Tibial nerve (tissue), 4 donors: ENCODE data around the gene DMBX1. TPM values are rescaled to one million over a fixed set of nuclear protein-coding genes. Genes with fewer than 3 reads are reported as not detected.

Source experiments
- DNase-seq, 2 donors: peaks; one replicate each; pipeline ENCODE4 v3.0.0-alpha.2; 2019; ENCODE audit warnings: low spot score in 2 of 2
- H3K27ac ChIP-seq, 4 donors: fragments of 200-600 bp; sonication (generic) in 3 of 4; one replicate each; pipeline ENCODE4 v1.5.1; 2017 to 2019; ENCODE audit warnings: mild to moderate bottlenecking in 1 of 4
- H3K27me3 ChIP-seq, 2 donors: fragments of 200-600 bp; sonication (generic) in 1 of 2; one replicate each; pipeline versions ENCODE4 v1.5.1 to v1.6.0; 2017 to 2019
- H3K36me3 ChIP-seq, 3 donors: fragments of 200-600 bp; sonication (generic); one replicate each; pipeline ENCODE4 v1.5.1; 2018 to 2019
- H3K4me1 ChIP-seq, 4 donors: fragments of 200-600 bp; sonication (generic) in 3 of 4; one replicate each; pipeline ENCODE4 v1.5.1; 2017 to 2019
- H3K4me3 ChIP-seq, 4 donors: fragments of 200-600 bp; sonication (generic) in 3 of 4; one replicate each; pipeline ENCODE4 v1.5.1; 2017 to 2019; ENCODE audit warnings: mild to moderate bottlenecking in 1 of 4, moderate library complexity in 1 of 4
- H3K9me3 ChIP-seq, 4 donors: fragments of 200-600 bp; sonication (generic) in 3 of 4; one replicate each; pipeline ENCODE4 v1.5.1; 2017 to 2019
- CTCF ChIP-seq, 5 experiments: fragments of 200-600 bp in 3 of 5; fragments of 450-650 bp in 2 of 5; sonication (generic) in 3 of 5; IDR thresholded peaks; one replicate each; pipeline ENCODE4 v1.5.1; 2016 to 2019; ENCODE audit warnings: antibody characterized with exemption in 5 of 5, mild to moderate bottlenecking in 3 of 5, moderate library complexity in 2 of 5
- EP300 ChIP-seq, 2 donors: sonication (generic); formaldehyde crosslinking; IDR thresholded peaks; one replicate each; pipeline ENCODE4 v1.6.1; 2017; ENCODE audit warnings: antibody characterized with exemption in 2 of 2, mild to moderate bottlenecking in 1 of 2
- POLR2A ChIP-seq, 2 donors: fragments of 450-650 bp; IDR thresholded peaks; one replicate each; pipeline ENCODE4 v1.6.1; 2017; ENCODE audit warnings: antibody characterized with exemption in 2 of 2, mild to moderate bottlenecking in 2 of 2, moderate library complexity in 2 of 2
- WGBS, 2 donors: methylation state at CpG; one replicate each; pipeline ENCODE4 v1.1.5; 2018; 5-methylcytosine and 5-hydroxymethylcytosine counted together
- total RNA-seq, 4 donors: library from RNA; depleted of rRNA; stranded (reverse); fragments of >200 nt; gene quantifications; one replicate each; pipeline ENCODE4 v1.1.0, GENCODE V29; 2016

DMBX1 gene
- total RNA-seq, 4 donors from 2014 or later, result not detected

DNA sequence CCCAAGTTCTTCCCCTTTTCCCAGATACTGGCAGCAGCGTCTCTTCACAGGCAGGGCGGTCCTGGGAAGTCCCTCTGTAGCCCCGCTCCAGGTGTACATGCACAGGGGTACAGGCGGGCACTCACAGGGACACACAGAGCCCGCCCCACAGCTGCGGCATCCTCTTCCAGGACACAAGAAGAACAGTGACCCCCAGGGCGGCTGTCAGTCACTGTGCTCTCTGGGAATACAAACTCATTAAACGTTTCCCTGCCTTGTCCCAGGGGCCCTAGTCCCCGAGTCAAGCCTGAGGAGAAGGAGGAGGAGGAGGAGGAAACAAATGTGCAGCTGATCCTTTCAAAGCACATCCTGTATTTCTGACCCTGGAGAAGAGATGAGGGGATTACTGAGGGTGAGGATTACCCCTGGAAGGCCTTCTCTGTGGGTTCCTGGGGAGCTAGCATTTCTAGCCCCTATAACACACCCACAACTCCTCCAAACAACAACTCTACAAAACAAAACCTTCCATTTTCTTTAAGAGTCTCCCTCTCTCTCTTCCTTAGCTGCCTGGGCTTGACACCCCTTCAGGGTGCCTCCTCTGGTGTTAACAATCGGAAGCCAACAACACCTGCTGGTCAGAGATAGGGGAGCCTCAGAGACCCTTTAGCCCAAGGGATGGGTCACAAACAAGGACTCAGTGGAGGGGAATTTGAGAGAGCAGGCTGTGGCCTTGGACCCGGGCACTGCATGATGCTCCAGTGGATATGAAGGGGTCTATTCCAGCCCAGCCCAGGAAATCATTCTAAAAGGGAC, 28.4 kb upstream of the DMBX1 start:
- DNase-seq, result no peak
- Histone ChIP-seq H3K27me3 (peaks cover 0 to 22% of the 10 kb centered on the region in 2 donors), H3K9me3 (no peaks in the 10 kb centered on the region), H3K27ac (no peak overlapping the region), H3K36me3 (no peaks in the 10 kb centered on the region), H3K4me3 (no peak overlapping the region), H3K4me1 (peaks cover 0 to 4% (median 0%) of the 10 kb centered on the region in 4 donors)
- WGBS, 2 donors, result 56 to 58% methylated on average over 9 to 10 of the region's 11 CpGs
- TF ChIP-seq POLR2A (IDR thresholded peaks at IDR 0.05) (no peak), CTCF (IDR thresholded peaks at IDR 0.05) (no peak), EP300 (IDR thresholded peaks at IDR 0.05) (no peak)

GRCh38 chr1:46461809-46462448, 27.7 kb upstream of the DMBX1 start:
- DNase-seq, result no peak
- TF ChIP-seq CTCF (IDR thresholded peaks at IDR 0.05) (no peak), POLR2A (IDR thresholded peaks at IDR 0.05) (no peak), EP300 (IDR thresholded peaks at IDR 0.05) (no peak)
- H3K27me3 ChIP-seq, result peaks cover 0 to 27% of the 10 kb centered on the region in 2 donors
- no peak overlapping the region for H3K4me3 ChIP-seq
- H3K27ac ChIP-seq, result no peak overlapping the region
- H3K36me3 ChIP-seq, result no peaks in the 10 kb centered on the region
- H3K9me3 ChIP-seq, result no peaks in the 10 kb centered on the region
- 27 to 51% methylated on average over 5 of the region's 5 CpGs for WGBS, 2 donors
- H3K4me1 ChIP-seq, result peaks cover 0 to 10% (median 2%) of the 10 kb centered on the region in 4 donors

- Histone ChIP-seq H3K4me1 (peaks cover 0 to 14% (median 6%) of the 10 kb centered on the region in 4 donors), H3K4me3 (no peak overlapping the region), H3K36me3 (no peaks in the 10 kb centered on the region), H3K27me3 (peaks cover 0 to 47% of the 10 kb centered on the region in 2 donors), H3K27ac (no peak overlapping the region), H3K9me3 (no peaks in the 10 kb centered on the region)
- TF ChIP-seq POLR2A (IDR thresholded peaks at IDR 0.05), result no peak
- TF ChIP-seq CTCF (IDR thresholded peaks at IDR 0.05), result no peak
- TF ChIP-seq EP300 (IDR thresholded peaks at IDR 0.05), result no peak
- WGBS, 2 donors, result 55 to 64% methylated on average over 4 of the region's 4 CpGs
- no peak for DNase-seq
These were observed 25.6 kb upstream of the DMBX1 start for GRCh38 chr1:46464013-46464548.

DNA sequence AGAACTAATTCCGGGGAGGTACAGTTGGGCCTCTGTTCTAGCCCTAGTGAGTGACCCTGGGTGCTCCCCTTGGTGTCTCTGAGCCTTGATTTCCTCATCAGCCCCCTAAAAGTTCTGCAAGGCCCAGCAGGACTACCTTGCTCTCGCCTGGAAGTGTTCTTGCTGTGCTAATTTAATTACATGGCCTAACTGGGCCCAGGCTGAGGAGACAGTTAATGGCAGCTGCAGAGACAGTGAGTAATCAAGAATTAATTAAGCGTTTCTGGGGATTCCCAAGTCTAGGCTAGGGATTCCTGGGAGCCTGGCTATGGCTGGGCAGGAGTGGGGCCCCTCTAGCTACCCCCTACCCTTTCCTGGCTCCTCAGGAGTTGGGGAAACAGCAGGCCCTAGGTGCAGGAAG, 24.7 kb upstream of the DMBX1 start:
- WGBS, 2 donors, result 79 to 97% methylated on average over 3 of the region's 3 CpGs
- Histone ChIP-seq H3K27ac (no peak overlapping the region), H3K4me1 (peaks cover 0 to 14% (median 6%) of the 10 kb centered on the region in 4 donors), H3K4me3 (no peak overlapping the region), H3K9me3 (no peaks in the 10 kb centered on the region), H3K36me3 (no peaks in the 10 kb centered on the region), H3K27me3 (peaks cover 0 to 55% of the 10 kb centered on the region in 2 donors)
- DNase-seq, result no peak
- TF ChIP-seq EP300 (IDR thresholded peaks at IDR 0.05) (no peak), POLR2A (IDR thresholded peaks at IDR 0.05) (no peak)

GRCh38 chr1:46465981-46466476, 23.6 kb upstream of the DMBX1 start:
- no peak overlapping the region for H3K27ac ChIP-seq
- TF ChIP-seq EP300 (IDR thresholded peaks at IDR 0.05) (no peak), CTCF (IDR thresholded peaks at IDR 0.05) (no peak), POLR2A (IDR thresholded peaks at IDR 0.05) (no peak)
- peaks cover 0 to 14% (median 6%) of the 10 kb centered on the region in 4 donors for H3K4me1 ChIP-seq
- no peaks in the 10 kb centered on the region for H3K9me3 ChIP-seq
- peaks cover 0 to 64% of the 10 kb centered on the region in 2 donors for H3K27me3 ChIP-seq
- no peaks in the 10 kb centered on the region for H3K36me3 ChIP-seq
- H3K4me3 ChIP-seq, result peak overlapping the region; percentile 31 to 65 (median 53)
- DNase-seq, result no peak
- 32 to 57% methylated on average over 9 to 20 of the region's 20 CpGs for WGBS, 2 donors
